Stimulated activated CD4-positive, alpha-beta T cell treated with anti-CD3 and anti-CD28 coated beads, Interleukin-15, amount 100 ng/mL, for 48 hours (primary cell): ENCODE measurements around the gene UCMA.

Experiments used
- DNase-seq, 2 donors: peaks; one replicate each; pipeline ENCODE4 v3.0.0-alpha.2; 2020; ENCODE audit warnings: low read depth in 2 of 2

The UCMA gene

GRCh38 chr10:13233358-13233757, 816 bp downstream of the UCMA start:
- no peak for DNase-seq

DNA sequence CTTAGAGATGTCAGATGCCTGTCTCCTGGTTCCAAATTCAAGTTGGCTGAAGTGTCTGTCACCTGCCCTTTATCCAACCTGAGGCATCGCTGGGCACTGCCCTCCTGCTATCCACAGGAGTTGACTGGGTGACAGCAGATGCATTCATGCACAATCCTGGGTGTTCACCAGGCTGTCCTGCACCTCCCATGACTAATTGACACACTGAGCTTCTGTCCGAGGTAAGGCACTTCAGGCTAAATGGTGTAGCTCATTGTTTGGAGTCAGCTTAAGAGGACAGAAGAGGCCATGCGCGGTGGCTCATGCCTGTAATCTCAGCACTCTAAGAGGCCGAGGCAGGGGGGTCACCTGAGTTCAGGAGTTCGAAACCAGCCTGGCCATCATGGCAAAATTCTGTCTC, 2.4 kb downstream of the UCMA start:
- no peak for DNase-seq

- DNase-seq: no peak
Observed at GRCh38 chr10:13231190-13231589, 3.0 kb downstream of the UCMA start.

- DNase-seq: no peak
Observed at GRCh38 chr10:13227031-13227430, 7.1 kb downstream of the UCMA start.

DNA sequence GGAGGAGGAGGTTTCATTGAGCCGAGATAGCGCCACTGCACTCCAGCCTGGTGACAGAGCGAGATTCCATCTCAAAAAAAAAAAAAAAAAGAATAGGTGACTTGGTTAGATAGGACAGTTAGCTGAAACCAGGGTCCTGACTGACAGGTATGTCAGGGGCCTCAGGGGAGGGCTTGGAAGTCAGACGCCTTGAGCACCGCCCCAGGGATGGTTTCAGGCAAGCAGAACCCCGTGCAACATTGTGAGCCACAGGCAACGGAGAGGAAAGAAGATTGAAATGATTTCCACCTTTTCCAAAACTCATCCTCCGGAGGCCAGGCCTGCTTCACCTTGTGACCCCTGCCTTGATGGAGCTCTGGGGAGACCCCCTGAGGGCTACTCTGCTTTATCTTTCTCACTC, 8.6 kb downstream of the UCMA start:
- no peak for DNase-seq

- no peak for DNase-seq
Observed at GRCh38 chr10:13224210-13224995, 9.8 kb downstream of the UCMA start.

GRCh38 chr10:13223241-13223640, 10.9 kb downstream of the UCMA start:
- no peak for DNase-seq

DNA sequence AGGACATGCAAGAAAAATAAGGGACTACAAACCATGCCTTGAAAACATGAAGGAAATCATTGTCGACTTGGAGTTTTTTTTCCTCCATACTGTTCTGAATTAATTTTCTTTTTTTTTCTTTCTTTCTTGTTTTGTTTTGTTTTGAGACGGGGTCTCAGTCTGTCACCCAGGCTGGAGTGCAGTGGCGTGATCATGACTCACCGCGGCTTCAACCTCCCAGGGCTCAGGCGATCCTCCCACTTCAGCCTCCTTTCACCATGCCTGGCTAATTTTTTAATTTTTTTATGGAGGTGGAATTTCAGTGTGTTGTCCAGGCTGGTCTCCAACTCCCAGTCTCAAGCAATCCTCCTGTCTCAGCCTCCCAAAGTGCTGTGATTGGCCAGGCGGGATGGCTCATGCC, 11.6 kb downstream of the UCMA start:
- DNase-seq: no peak

DNA sequence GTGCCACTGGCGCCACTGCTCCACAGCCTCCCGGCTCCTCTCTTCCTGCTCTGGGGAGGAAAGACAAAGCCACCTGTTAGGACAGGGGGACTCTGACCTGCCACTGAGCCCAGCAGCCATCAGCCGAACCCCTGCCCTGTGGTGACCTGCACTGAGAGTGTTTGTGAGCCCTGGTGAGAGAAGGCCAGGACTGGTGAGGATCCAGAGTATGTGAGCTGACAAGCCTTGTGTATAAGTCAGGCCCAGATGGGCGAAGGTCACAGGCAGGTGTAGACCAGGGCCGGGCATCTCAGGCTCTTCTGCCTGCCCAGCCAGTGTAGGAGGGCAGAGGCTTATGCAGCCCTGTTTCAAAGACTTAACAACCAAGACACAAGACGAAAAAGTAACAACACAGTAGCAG, 12.0 kb downstream of the UCMA start:
- DNase-seq: no peak

DNA sequence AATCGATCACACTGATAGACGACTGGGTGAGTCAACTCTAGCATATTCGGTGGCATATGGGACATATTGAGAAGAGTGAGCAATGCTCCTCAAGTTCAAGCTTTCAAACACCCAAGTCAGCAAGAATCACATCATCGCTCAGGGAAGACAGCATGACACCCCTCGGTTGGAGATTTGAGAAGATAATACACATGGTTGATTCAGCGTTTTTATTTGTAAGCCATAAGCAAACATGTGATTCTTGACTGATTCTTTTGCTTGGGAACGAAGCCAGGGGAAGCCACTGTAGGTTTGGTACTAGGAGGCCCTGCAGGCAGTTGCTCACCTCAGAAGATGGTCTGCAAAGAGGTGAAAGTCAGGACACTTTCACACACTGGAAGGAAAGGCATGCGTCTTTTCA, 12.6 kb downstream of the UCMA start:
- DNase-seq: no peak

DNA sequence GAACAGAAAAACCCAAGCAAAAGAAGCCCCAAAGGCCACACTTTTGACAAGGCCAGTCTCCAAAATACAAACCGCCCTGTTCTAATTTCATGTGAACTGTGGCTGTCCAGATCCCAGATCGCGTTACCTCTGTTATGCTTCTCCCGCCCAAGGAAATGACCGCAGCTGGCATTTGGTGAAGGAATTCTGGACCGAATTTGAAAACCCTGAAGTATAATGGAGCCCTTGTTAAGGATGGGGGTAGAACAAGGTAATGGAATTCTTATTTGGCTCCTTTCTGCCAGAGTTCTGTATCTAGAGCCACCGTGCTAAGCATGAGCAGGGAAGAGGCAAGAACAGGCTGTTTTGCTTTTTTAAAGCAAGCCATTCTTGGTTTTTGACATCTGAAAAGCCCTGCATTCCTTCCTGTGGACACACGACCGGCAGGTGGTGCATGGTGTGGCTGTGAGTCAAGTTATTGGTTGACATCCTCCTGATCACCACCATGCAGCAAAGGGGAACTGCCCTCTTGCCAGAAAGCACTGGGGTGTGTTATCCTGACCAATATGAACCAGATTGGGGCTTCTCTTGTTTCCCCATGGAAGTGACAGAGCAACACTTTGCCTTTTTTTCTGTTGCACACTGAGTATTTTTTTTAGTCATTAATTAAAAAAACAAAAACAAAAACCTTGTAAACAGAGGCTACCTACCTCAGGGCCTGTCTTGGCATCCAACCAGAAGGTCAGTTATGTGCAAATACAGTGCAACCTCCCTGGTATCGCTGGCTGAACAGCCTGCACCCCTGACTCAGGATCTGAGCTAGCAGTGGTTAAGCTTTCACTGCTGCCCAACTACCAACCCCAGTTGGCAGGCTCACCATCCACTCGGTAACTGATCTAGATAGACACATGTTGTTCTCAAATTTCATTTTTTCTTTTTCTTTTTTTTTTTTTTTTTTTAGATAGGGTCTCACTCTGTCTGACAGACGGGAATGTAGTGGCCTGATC, 14.2 kb downstream of the UCMA start:
- no peak for DNase-seq

GRCh38 chr10:13218878-13219277, 15.3 kb downstream of the UCMA start:
- no peak for DNase-seq

- DNase-seq: no peak
Observed at GRCh38 chr10:13213163-13213562, 21.0 kb downstream of the UCMA start.

DNA sequence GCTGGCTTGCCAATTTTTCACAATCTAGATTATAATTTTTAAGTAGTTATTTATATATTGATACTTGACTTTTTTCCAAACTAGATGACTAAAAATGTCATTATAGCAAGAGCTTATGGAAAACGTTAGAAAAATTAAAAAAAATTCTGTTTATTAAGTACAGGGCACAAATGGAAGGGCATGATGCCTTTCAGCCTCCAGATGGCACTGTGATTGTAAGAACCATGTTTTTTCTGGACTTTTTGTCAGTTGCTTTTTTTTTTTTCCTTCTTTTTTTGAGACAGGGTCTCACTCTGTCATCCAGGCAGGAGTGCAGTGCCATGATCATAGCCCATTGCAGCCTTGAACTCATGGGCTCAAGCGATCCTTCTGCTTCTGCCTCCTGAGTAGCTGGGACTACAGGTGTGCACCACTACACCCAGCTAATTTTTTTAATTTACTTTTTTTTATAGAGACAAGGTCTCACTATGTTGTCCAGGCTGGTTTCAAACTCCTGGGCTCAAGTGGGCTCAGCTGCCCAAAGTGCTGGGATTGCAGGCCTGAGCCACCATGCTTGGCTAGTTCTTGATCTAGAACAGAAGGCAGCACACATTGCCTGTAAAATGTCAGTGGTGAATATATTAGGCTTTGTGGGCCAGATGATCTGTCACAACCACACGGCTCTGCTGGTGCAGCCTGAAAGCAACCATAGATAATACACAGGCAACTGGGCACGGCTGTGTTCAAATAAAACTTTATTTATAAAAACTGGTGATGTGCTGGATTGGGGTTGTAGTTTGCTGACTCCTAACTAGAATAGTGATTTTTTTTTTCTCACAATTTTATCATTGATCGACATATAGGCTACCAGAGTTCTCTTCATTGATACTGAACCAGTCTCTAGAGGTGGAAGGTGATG, 27.4 kb downstream of the UCMA start:
- DNase-seq: no peak

GRCh38 chr10:13206091-13206490, 28.1 kb downstream of the UCMA start:
- no peak for DNase-seq

DNA sequence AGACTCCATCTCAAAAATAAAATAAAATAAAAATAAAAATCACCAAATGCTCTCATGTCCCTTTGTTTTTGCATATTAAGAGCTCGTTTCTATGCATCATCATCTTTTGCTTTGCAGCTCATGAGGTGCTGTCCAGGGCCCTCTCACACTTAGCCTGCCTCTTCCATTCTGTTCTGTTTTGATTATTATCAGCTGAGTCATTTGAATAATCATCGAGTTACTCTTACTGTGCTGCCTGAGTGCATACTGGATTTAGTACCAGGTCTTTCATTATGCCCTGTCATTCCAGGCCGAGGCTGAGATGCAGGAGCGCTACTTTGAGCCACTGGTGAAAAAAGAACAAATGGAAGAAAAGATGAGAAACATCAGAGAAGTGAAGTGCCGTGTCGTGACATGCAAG, 33.0 kb downstream of the UCMA start:
- no peak for DNase-seq

DNA sequence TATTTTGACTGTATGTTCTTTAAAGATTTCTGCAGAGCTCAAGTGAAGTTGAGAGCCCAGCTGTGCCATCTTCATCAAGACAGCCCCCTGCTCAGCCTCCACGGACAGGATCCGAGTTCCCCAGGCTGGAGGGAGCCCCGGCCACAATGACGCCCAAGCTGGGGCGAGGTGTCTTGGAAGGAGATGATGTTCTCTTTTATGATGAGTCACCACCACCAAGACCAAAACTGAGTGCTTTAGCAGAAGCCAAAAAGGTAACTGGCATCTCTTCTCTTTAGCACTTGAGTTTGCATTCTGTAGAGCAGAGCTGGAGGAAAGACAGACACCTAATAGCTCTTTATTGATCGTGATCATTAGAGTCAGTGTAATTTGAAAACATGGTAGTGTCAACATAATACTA, 39.2 kb downstream of the UCMA start:
- no peak for DNase-seq

- no peak for DNase-seq
Observed at GRCh38 chr10:13193637-13194036, 40.5 kb downstream of the UCMA start.

GRCh38 chr10:13191362-13191761, 42.8 kb downstream of the UCMA start:
- DNase-seq: no peak

DNA sequence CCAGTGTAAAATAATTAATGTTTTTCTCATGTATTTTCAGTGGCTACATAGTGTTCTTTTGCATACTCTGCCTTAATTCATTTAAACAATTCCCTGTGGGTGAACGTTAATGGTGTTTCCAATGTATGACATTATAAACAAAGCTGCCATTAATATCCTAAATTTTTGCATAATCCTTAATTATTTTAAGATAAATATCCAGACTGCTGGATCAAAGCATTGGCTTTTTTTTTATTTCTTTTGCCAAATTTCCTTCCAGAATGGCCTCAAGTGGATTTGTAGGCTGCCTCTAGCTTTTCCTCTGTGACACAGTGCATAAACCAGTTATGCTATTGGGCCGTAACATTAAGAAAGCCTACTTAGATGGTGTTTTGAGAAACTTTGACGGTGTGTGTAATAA, 43.4 kb downstream of the UCMA start:
- DNase-seq: no peak

GRCh38 chr10:13189961-13190360, 44.2 kb downstream of the UCMA start:
- DNase-seq: no peak

GRCh38 chr10:13188593-13188992, 45.6 kb downstream of the UCMA start:
- DNase-seq: no peak
